K562 (cell line): ENCODE results near the gene SH3RF1. TPM values are rescaled to one million over a fixed set of nuclear protein-coding genes. Genes with fewer than 3 reads are reported as not detected.

ENCODE experiments used
- CBFA2T2 ChIP-seq: fragments of 450-650 bp; conservative IDR thresholded peaks from 2 replicates; pipeline ENCODE4 v1.6.1; 2017; ENCODE audit warnings: mild to moderate bottlenecking
- HDAC6 ChIP-seq: IDR thresholded peaks from 2 replicates; pipeline ENCODE4 v1.6.1; 2012; ENCODE audit warnings: low read depth, mild to moderate bottlenecking, control low read depth, inconsistent platforms, low read length, moderate library complexity
- JUN ChIP-seq, 2 experiments: sonication (generic) in 1 of 2; formaldehyde crosslinking in 1 of 2; IDR thresholded peaks; 2 replicates each; pipeline versions ENCODE4 v1.6.1 to v1.8.0; 2012 to 2022; ENCODE audit warnings: borderline replicate concordance in 2 of 2, mild to moderate bottlenecking in 2 of 2, improper control_type of control experiment in 1 of 2, low read depth in 1 of 2, low read length in 1 of 2, missing genetic modification reagents in 1 of 2
- L3MBTL2 ChIP-seq: fragments of 450-650 bp; IDR thresholded peaks from 2 replicates; pipeline ENCODE4 v1.6.1; 2016; ENCODE audit warnings: mild to moderate bottlenecking, moderate library complexity
- MEF2A ChIP-seq: IDR thresholded peaks from 2 replicates; pipeline ENCODE4 v1.6.1; 2011; ENCODE audit warnings: low read depth, mild to moderate bottlenecking, low read length, moderate library complexity; ENCODE audit not compliant: control insufficient read depth
- NCOR1 ChIP-seq: fragments of 450-650 bp; IDR thresholded peaks from 2 replicates; pipeline ENCODE4 v1.6.1; 2016; ENCODE audit warnings: mild to moderate bottlenecking, moderate library complexity
- NR2C1 ChIP-seq, 2 experiments: fragments of 450-650 bp; IDR thresholded peaks; 2 replicates each; pipeline ENCODE4 v1.6.1; 2017; ENCODE audit warnings: mild to moderate bottlenecking in 2 of 2, antibody characterized with exemption in 1 of 2, inconsistent platforms in 1 of 2, missing compliant biosample characterization in 1 of 2, missing genetic modification characterization in 1 of 2
- NR2C2 ChIP-seq, 2 experiments: fragments of 200-800 bp in 1 of 2; sonication (Bioruptor generic) in 1 of 2; sonication (generic) in 1 of 2; formaldehyde crosslinking in 1 of 2; IDR thresholded peaks; 2 replicates each; pipeline versions ENCODE4 v1.6.1 to v1.8.0; 2016 to 2022; ENCODE audit warnings: mild to moderate bottlenecking in 1 of 2, missing compliant biosample characterization in 1 of 2, missing genetic modification characterization in 1 of 2, missing genetic modification reagents in 1 of 2
- RFX7 ChIP-seq: fragments of 250-450 bp; sonication (Bioruptor Pico); IDR thresholded peaks from 2 replicates; pipeline ENCODE4 v1.5.1; 2021; ENCODE audit warnings: mild to moderate bottlenecking
- SRF ChIP-seq, 2 experiments: fragments of 250-450, 450-650 bp in 1 of 2; sonication (Bioruptor Pico) in 1 of 2; sonication (generic) in 1 of 2; formaldehyde crosslinking; IDR thresholded peaks; 2 replicates each; pipeline versions ENCODE4 v1.5.0 to v1.5.1; 2020 to 2022; ENCODE audit warnings: mild to moderate bottlenecking in 1 of 2, missing genetic modification reagents in 1 of 2
- STAT5B ChIP-seq: fragments of 250-450 bp; sonication (Bioruptor Pico); IDR thresholded peaks from 2 replicates; pipeline ENCODE4 v1.8.0; 2021; ENCODE audit warnings: mild to moderate bottlenecking, inconsistent platforms
- XRCC5 ChIP-seq: fragments of 200-400 bp; formaldehyde crosslinking; IDR thresholded peaks from 2 replicates; pipeline ENCODE4 v1.6.1; 2017; ENCODE audit warnings: low read depth, mild to moderate bottlenecking, low read length
- ZC3H8 ChIP-seq: fragments of 450-650 bp; IDR thresholded peaks from 2 replicates; pipeline ENCODE4 v1.6.1; 2017
- ZNF175 ChIP-seq: fragments of 200-800 bp; sonication (Bioruptor generic); IDR thresholded peaks from 2 replicates; pipeline ENCODE4 v1.6.1; 2016; ENCODE audit warnings: low read depth, mild to moderate bottlenecking, missing genetic modification characterization, missing compliant biosample characterization
- ZNF263 ChIP-seq: sonication (generic); formaldehyde crosslinking; IDR thresholded peaks from 2 replicates; pipeline ENCODE4 v1.8.0; 2022; ENCODE audit warnings: mild to moderate bottlenecking, missing genetic modification reagents, borderline replicate concordance
- ZNF507 ChIP-seq: conservative IDR thresholded peaks from 2 replicates; pipeline ENCODE4 v1.6.1; 2017; ENCODE audit warnings: missing genetic modification characterization, missing compliant biosample characterization
- ZSCAN29 ChIP-seq: fragments of 450-650 bp; IDR thresholded peaks from 2 replicates; pipeline ENCODE4 v1.6.1; 2017
- polyA plus RNA-seq, 8 experiments: library from polyadenylated mRNA; depleted of rRNA in 4 of 8; stranded (reverse) in 5 of 8; unstranded in 3 of 8; fragments of >200 nt; fragmentation: Nextera tagmentation in 2 of 8; fragmentation: Illumina TruSeq in 1 of 8; extraction: Ambion mirVana in 2 of 8; extraction: Trizol in 1 of 8; gene quantifications; 2 replicates each; pipeline versions ENCODE4 v1.2.1 to v1.2.3, GENCODE V29; 2011 to 2014; ENCODE audit warnings: inconsistent platforms in 1 of 8, missing spikeins in 1 of 8
- total RNA-seq, 7 experiments: library from RNA; depleted of rRNA in 6 of 7; stranded (reverse); fragments of >200 nt in 6 of 7; fragmentation: Illumina TruSeq in 2 of 7; extraction: Trizol in 2 of 7; gene quantifications; 2 replicates each; pipeline versions ENCODE4 v1.2.1 to v1.2.3, GENCODE V29; 2011 to 2021; ENCODE audit warnings: low replicate concordance in 1 of 7
- TF ChIP-seq, protein P1 (sequence below): fragments of 450-650 bp; IDR thresholded peaks from 2 replicates; pipeline ENCODE4 v1.6.1; 2016
- TF ChIP-seq, protein P2 (sequence below): fragments of 250-450 bp; sonication (Bioruptor Pico); IDR thresholded peaks from 2 replicates; pipeline ENCODE4 v1.9.0; 2021; ENCODE audit warnings: mild to moderate bottlenecking
- TF ChIP-seq, protein P3 (sequence below): fragments of 450-650 bp; formaldehyde crosslinking; IDR thresholded peaks from 2 replicates; pipeline ENCODE4 v1.4.0; 2020; ENCODE audit warnings: mild to moderate bottlenecking, moderate library complexity
- TF ChIP-seq, protein P4 (sequence below), 2 experiments: fragments of 450-650 bp in 1 of 2; sonication (generic) in 1 of 2; formaldehyde crosslinking in 1 of 2; IDR thresholded peaks in 1 of 2; conservative IDR thresholded peaks in 1 of 2; 2 replicates each; pipeline versions ENCODE4 v1.6.1 to v1.8.1; 2016 to 2023; ENCODE audit warnings: mild to moderate bottlenecking in 2 of 2, moderate library complexity in 2 of 2, inconsistent platforms in 1 of 2, missing genetic modification reagents in 1 of 2

SH3RF1 gene
- total and polyA plus RNA-seq, 9 of the 15 experiments (the other 6 are each of a cell fraction or from before 2014, with no cell fraction given), result 0.04 to 0.16 (median 0.11) TPM; not detected in 6

DNA sequence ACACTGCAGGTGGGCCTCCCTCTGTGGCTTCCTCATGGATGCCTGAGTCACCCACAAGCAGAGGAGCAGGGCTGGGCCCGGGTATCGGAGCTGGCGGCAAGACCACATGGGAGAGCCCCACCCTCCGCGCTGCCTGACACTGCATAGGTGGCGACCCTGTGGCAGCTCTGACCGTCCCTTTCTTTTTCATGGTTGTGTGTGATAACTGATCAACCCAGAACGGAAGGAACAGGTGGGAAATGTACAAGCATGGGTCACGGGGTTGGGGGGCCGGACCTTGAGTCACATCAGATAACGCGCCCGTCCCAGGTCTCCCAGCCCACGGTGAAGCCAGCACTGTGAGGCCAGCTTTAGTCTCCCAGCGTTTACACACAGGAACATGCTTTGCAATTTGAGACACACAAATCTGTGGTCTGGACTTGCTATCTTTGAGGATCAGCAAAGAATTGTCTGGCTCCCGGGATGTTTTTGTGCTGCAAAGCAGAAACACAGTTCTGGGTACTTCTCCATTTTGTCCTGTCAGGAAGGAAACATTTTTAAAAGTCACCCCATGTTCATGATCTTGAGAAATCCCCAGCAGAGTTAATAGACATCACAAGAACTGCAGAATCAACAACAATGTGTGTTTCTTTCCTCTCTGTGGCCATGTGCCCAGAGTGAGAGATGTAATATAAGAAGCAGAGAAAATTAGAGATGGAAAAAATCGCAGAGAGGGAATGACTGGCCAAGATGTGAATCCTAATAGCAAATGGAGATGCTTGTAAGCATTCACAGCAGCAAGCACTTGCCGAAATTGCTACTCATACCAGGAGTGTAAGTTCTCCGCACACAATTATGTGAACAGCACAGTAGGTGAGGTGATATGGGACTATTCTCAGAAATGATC is 190.6 kb downstream of the SH3RF1 start (continued):
- no peak for TF ChIP-seq ZNF175 (CRISPR knock-in tag)
- TF ChIP-seq L3MBTL2, result no peak
- TF ChIP-seq MEF2A, result no peak
- no peak for TF ChIP-seq ZNF263
- TF ChIP-seq ZSCAN29, result no peak
- TF ChIP-seq, protein P1, sequence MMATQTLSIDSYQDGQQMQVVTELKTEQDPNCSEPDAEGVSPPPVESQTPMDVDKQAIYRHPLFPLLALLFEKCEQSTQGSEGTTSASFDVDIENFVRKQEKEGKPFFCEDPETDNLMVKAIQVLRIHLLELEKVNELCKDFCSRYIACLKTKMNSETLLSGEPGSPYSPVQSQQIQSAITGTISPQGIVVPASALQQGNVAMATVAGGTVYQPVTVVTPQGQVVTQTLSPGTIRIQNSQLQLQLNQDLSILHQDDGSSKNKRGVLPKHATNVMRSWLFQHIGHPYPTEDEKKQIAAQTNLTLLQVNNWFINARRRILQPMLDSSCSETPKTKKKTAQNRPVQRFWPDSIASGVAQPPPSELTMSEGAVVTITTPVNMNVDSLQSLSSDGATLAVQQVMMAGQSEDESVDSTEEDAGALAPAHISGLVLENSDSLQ, result no peak
- TF ChIP-seq, protein P2, sequence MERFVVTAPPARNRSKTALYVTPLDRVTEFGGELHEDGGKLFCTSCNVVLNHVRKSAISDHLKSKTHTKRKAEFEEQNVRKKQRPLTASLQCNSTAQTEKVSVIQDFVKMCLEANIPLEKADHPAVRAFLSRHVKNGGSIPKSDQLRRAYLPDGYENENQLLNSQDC, result no peak
- TF ChIP-seq NR2C1 (IDR thresholded peaks at IDR 0.05), result no peak
- no peak for TF ChIP-seq NR2C1 (tag; IDR thresholded peaks at IDR 0.05)
- no peak for TF ChIP-seq SRF (CRISPR knock-in tag; IDR thresholded peaks at IDR 0.05)
- TF ChIP-seq, protein P3, sequence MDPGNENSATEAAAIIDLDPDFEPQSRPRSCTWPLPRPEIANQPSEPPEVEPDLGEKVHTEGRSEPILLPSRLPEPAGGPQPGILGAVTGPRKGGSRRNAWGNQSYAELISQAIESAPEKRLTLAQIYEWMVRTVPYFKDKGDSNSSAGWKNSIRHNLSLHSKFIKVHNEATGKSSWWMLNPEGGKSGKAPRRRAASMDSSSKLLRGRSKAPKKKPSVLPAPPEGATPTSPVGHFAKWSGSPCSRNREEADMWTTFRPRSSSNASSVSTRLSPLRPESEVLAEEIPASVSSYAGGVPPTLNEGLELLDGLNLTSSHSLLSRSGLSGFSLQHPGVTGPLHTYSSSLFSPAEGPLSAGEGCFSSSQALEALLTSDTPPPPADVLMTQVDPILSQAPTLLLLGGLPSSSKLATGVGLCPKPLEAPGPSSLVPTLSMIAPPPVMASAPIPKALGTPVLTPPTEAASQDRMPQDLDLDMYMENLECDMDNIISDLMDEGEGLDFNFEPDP (CRISPR knock-in tag), result no peak
- TF ChIP-seq CBFA2T2, result 0 out of 2 replicates have a peak, but pooled peaks have one; percentile 18
- no peak for TF ChIP-seq ZNF507
- no peak for TF ChIP-seq ZC3H8
- no peak for TF ChIP-seq XRCC5
- no peak for TF ChIP-seq RFX7 (CRISPR knock-in tag)
- TF ChIP-seq NR2C2 (CRISPR knock-in tag; IDR thresholded peaks at IDR 0.05), result no peak
- TF ChIP-seq NR2C2 (tag; IDR thresholded peaks at IDR 0.05), result peak; percentile 25; the same call in 1 of the 2 replicates
- TF ChIP-seq, protein P4, sequence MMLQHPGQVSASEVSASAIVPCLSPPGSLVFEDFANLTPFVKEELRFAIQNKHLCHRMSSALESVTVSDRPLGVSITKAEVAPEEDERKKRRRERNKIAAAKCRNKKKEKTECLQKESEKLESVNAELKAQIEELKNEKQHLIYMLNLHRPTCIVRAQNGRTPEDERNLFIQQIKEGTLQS (IDR thresholded peaks at IDR 0.05), result peak; percentile 49; the same call in 1 of the 2 replicates
- TF ChIP-seq, protein P4 (CRISPR knock-in tag; conservative IDR thresholded peaks at IDR 0.05), result no peak
- peak; percentile 64 for TF ChIP-seq JUN (IDR thresholded peaks at IDR 0.05; ENCODE audit: borderline replicate concordance, low read depth, low read length)
- TF ChIP-seq JUN (CRISPR knock-in tag; IDR thresholded peaks at IDR 0.05; ENCODE audit: borderline replicate concordance), result no peak
- no peak for TF ChIP-seq NCOR1
- no peak for TF ChIP-seq HDAC6
- TF ChIP-seq STAT5B (CRISPR knock-in tag), result no peak
